ENCODE results near the gene PITX1. TPM values are rescaled to one million over a fixed set of nuclear protein-coding genes. Genes with fewer than 3 reads are reported as not detected.

The PITX1 gene
- total and polyA plus RNA-seq, 12 donors: 0.06 to 0.24 (median 0.12) TPM; not detected in 8

- Histone ChIP-seq H3K4me1 (no peaks in the 10 kb centered on the region), H3K27me3 (peaks cover 0 to 26% (median 11%) of the 10 kb centered on the region in 7 donors), H3K27ac (no peak overlapping the region), H3K36me3 (no peaks in the 10 kb centered on the region), H3K4me3 (no peak overlapping the region), H3K9me3 (peaks cover 0 to 16% (median 7%) of the 10 kb centered on the region in 11 donors)
- DNase-seq (no peak), ATAC-seq (no peak)
- WGBS, 2 donors: 60 to 74% methylated on average over 4 of the region's 4 CpGs
- intact Hi-C loops (cut with DNase I): no loop called here
- TF ChIP-seq CTCF (IDR thresholded peaks at IDR 0.05): no peak
These were observed 42.8 kb upstream of the PITX1 start for GRCh38 chr5:135076801-135077200.

- WGBS, 2 donors: 82% methylated on average over 12 of the region's 12 CpGs
- Histone ChIP-seq H3K4me1 (no peaks in the 10 kb centered on the region), H3K4me3 (no peak overlapping the region), H3K9me3 (peaks cover 0 to 9% (median 2%) of the 10 kb centered on the region in 11 donors), H3K27me3 (peaks cover 0 to 30% (median 14%) of the 10 kb centered on the region in 7 donors), H3K36me3 (no peaks in the 10 kb centered on the region), H3K27ac (no peak overlapping the region)
- intact Hi-C loops (cut with DNase I): no loop called here
- ATAC-seq (no peak), DNase-seq (no peak)
- TF ChIP-seq CTCF (IDR thresholded peaks at IDR 0.05): no peak
These were observed 42.0 kb upstream of the PITX1 start for GRCh38 chr5:135076051-135076491.

- no peak for ATAC-seq
These were observed 41.6 kb upstream of the PITX1 start for GRCh38 chr5:135075621-135076020.

GRCh38 chr5:135073761-135074345 lies 39.8 kb upstream of the PITX1 start:
- ATAC-seq: no peak
- TF ChIP-seq CTCF (IDR thresholded peaks at IDR 0.05): no peak
- Histone ChIP-seq H3K9me3 (no peaks in the 10 kb centered on the region), H3K27me3 (peaks cover 0 to 36% (median 12%) of the 10 kb centered on the region in 7 donors), H3K4me3 (no peak overlapping the region), H3K4me1 (no peaks in the 10 kb centered on the region), H3K27ac (no peak overlapping the region), H3K36me3 (no peaks in the 10 kb centered on the region)
- intact Hi-C loops (cut with DNase I): no loop called here
- DNase-seq: no peak
- 25 to 51% methylated on average over 8 of the region's 8 CpGs for WGBS, 2 donors

More at GRCh38 chr5:135075621-135076020, 41.6 kb upstream of the PITX1 start:
- Histone ChIP-seq H3K36me3 (no peaks in the 10 kb centered on the region), H3K27ac (no peak overlapping the region), H3K4me3 (no peak overlapping the region), H3K27me3 (peaks cover 0 to 34% (median 18%) of the 10 kb centered on the region in 7 donors), H3K9me3 (peaks cover 0 to 4% (median 0%) of the 10 kb centered on the region in 11 donors), H3K4me1 (no peaks in the 10 kb centered on the region)
- no peak for TF ChIP-seq CTCF (IDR thresholded peaks at IDR 0.05)
- 63 to 64% methylated on average over 4 of the region's 4 CpGs for WGBS, 2 donors
- intact Hi-C loops (cut with DNase I): no loop called here
- DNase-seq: no peak

Measured in heart right ventricle (tissue), 16 donors.